GM12872 (cell line): ENCODE data around the gene SEZ6L2.
A peak's percentile ranks its signal among the peaks of the same experiment; 100 is the strongest.

Source experiments
- TF ChIP-seq, protein P1 (sequence below): IDR thresholded peaks from 3 replicates; pipeline ENCODE4 v1.5.1; 2011; ENCODE audit warnings: low read depth, mild to moderate bottlenecking, low read length, moderate library complexity; ENCODE audit not compliant: insufficient read depth

Gene SEZ6L2

DNA sequence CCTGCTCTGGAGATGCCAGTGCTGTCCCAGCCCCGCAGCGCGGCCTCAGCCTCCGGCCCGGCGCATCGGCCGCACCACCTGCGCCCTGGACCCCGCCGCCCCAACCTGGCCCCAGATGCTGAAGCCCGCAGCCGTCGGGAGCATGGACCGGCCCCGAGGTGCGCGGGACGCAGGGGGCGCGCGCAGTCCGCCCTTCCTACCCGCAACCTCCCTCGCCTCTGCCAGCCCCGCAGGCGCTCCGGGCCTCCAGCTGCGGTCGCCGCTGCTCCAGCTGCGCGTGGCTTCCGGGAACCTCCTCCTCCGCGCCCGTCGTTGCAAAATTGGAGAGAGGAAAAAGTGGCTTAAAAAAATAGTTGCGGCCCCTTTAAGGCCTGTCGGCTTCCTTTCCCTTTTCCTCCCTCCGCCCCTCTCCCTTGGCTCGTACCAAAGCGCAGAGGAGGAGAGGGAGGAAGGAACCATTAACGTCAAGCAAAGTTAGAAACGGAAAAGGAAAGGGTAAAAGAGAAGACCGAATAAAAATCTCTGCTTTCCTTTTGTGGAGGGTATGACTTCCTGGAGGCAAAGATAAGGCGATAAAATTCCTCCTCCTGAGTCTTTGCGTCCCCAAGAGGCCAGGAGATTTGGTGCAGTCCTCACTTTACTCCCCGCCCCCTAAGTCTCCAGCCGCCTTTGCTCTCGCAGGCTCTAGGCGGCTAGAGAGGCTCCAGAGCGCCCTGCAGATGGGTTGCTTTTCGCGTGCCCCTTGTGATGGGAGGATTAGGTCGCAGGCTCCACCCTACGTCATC lies 36.3 kb downstream of the SEZ6L2 start, which contains the start of gene CDIPT:
TSS of gene CDIPT (minus strand) at position 343 of the 785 bp plus-strand sequence. CDS start 369 bp downstream, outside the sequence.
- TF ChIP-seq, protein P1, sequence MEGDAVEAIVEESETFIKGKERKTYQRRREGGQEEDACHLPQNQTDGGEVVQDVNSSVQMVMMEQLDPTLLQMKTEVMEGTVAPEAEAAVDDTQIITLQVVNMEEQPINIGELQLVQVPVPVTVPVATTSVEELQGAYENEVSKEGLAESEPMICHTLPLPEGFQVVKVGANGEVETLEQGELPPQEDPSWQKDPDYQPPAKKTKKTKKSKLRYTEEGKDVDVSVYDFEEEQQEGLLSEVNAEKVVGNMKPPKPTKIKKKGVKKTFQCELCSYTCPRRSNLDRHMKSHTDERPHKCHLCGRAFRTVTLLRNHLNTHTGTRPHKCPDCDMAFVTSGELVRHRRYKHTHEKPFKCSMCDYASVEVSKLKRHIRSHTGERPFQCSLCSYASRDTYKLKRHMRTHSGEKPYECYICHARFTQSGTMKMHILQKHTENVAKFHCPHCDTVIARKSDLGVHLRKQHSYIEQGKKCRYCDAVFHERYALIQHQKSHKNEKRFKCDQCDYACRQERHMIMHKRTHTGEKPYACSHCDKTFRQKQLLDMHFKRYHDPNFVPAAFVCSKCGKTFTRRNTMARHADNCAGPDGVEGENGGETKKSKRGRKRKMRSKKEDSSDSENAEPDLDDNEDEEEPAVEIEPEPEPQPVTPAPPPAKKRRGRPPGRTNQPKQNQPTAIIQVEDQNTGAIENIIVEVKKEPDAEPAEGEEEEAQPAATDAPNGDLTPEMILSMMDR: peak; percentile 86

DNA sequence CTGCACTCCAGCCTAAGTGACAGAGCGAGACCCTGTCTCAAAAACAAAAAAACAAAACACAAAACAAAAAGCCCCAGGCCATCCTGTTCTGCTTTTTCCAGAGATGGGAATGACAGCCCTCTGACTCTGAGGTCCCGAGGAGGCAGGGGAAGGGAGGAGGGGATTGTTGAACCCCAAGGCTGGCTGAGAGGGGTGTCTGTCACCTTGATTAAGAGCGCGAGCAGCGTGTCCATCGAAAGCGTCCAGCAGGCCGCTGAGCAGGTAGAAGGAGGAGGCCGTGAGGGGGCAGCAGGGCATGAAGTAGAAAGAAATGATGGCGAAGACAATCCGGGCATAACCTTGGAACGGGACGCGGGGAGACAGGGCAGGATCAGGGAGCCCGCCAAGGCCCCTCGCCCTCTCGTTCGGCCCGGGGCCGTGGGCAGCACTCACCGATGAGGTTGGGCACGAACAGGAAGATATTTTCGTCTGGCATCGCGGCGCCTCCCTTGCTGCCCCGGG lies 36.9 kb downstream of the SEZ6L2 start:
- TF ChIP-seq, protein P1: no peak

DNA sequence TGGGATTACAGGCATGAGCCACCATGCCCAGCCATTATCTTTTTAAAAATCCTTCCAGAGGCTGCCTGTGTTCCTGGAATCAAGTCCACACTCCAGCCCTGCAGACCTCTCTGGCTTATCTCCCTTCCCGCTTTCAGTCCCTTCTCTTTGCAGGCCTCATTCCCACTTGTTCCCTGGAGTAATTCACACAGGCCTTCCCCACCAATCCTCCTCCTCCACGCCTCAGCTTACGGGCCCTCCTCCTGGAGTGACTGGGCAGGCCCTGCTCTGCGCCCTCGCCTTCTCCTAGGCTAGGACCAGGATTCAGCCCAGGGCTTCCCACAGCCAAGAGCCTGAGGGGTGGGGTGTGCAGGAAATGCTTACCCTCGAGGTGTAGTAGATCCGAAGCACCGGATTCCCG lies 39.1 kb downstream of the SEZ6L2 start:
- TF ChIP-seq, protein P1: no peak

DNA sequence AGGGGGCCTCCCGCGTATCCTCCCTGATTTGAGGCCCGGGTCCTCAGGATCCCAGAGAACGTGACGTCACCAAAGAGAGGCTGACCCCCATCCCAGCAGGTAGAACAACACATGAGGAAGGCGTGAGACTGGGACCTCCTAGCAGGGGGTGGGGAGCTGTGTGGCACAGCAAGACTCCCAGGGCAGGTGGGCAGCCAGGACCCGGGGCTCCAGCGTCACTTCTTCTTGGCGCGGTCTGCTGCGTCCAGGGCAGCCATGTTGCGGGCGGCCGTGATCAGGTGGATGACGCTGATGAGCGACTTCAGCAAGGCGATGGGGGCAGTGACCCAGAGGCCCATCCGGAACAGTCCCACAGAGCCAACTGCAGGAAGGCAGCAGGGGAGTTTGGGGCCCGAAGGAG lies 40.4 kb downstream of the SEZ6L2 start:
- TF ChIP-seq, protein P1: no peak

DNA sequence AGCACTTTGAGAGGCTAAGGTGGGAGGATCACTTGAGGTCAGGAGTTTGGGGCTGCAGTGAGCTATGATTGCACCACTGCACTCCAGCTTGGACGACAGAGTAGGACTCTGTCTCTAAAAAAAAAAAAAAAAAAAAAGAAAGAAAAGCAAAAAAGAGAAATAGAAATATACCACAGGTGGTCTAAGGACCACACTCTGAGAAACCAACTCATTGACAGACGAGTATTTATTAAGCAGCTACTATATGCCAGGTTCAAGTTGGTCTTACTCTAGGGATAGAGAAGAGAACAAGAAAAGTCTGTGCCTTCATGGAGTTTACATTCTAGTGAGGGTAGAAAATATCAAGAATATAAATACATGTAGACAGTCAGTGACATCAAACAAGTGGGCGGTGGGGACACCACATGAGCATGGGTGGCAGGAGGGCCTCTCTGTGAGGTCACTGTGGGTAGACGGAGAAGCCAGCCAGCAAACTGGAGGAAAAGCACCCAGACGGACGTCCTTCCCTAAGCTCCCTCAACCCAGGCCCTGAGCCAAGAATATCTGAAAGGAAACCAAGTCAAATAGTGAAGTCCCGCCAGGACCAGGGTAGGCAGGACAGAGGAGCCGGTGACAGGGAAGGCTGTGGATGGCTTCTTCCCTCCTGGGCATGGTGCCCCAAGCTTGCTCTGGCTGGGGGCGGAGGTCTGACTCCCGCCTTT lies 41.1 kb downstream of the SEZ6L2 start:
- TF ChIP-seq, protein P1: no peak

DNA sequence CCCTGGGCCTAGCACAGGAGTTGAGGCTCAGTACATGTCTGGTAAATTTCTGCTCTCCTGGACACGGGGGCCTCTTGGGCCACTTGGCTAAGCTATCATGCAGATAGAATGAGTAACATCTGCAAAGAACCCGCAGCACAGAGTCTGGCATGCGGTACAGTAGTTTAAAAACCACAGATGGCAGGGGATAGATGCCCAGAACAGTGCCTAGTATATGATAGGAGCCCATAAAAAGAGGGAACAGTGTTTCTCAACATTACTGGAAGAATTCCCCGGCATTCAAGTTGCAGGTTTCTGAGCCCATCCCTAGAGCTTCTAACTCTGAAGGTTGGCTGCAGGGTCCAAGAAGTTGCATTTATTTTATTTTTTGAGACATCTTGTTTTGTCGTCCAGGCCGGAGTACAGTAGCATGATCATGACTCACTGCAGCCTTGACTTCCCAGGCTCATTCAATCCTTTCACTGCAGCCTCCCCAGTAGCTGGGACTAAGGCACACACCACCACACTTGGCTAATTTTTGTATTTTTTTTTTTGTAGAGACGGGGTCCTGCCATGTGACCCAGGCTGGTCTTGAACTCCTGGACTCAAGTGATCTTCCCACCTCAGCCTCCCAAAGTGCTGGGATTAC lies 42.1 kb downstream of the SEZ6L2 start:
- TF ChIP-seq, protein P1: no peak

DNA sequence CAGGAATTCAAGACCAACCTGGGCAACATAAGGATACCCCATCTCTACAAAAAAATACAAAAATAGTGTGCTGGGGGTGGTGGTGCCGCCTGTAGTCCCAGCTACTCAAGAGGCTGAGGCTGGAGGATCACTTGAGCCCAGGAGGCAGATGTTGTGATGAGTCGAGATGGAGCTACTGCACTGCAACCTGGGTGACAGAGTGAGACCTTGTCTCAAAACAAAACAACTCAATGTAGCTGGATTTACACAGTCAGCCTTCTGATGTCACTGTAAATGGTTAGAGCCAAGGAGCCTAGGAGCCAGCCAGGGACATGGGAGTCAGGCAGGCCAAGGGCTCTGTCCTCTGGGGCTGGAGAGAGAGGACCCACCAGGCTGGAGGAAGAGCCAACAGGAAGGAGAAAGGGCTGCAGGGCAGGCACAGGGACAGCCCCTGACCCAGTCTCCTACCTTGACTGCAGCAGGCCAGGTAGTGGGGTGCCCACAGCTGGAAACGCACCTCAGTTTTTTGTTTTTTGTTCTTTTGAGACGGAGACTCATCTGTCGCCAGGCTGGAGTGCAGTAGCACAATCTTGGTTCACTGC lies 44.7 kb downstream of the SEZ6L2 start:
- TF ChIP-seq, protein P1: no peak
